Pancreas (tissue), 10 donors: ENCODE results near the gene CLPTM1L. TPM values are rescaled to one million over a fixed set of nuclear protein-coding genes. Genes with fewer than 3 reads are reported as not detected.

ENCODE experiments used
- ATAC-seq, 4 donors: fragments of 200-7000 bp; cut with Tn5 transposase; one replicate each; pipeline versions ENCODE4 v1.8.0 to v1.9.1; 2020; ENCODE audit warnings: mild to moderate bottlenecking in 4 of 4, moderate library complexity in 4 of 4
- DNase-seq, 6 donors: peaks; one replicate each; pipeline ENCODE4 v3.0.0-alpha.2; 2020
- FAIRE-seq: peaks from 2 replicates; lab custom pipeline; 2012; peaks lifted over from hg19 to GRCh38; lab: Jason Lieb, UNC
- H3K27ac ChIP-seq, 4 donors: fragments of 200-600 bp; sonication (generic); 1 replicate in 3 of 4; 2 replicates in 1 of 4; pipeline versions ENCODE4 v1.5.0 to v1.8.0; 2020
- H3K27me3 ChIP-seq, 4 donors: fragments of 200-600 bp; one replicate each; pipeline ENCODE4 v1.8.0; 2021
- H3K36me3 ChIP-seq, 3 donors: fragments of 200-600 bp; sonication (generic) in 1 of 3; one replicate each; pipeline versions ENCODE4 v1.5.0 to v1.8.0; 2020 to 2021
- H3K4me1 ChIP-seq, 3 donors: fragments of 200-600 bp; one replicate each; pipeline ENCODE4 v1.8.0; 2021
- H3K4me3 ChIP-seq, 4 donors: fragments of 200-600 bp; sonication (generic) in 2 of 4; one replicate each; pipeline versions ENCODE4 v1.5.0 to v1.8.0; 2020 to 2021
- H3K9me3 ChIP-seq, 4 donors: fragments of 200-600 bp; one replicate each; pipeline ENCODE4 v1.8.0; 2021
- WGBS, 2 donors: extraction: QIAGEN DNeasy Blood & Tissue Kit; methylation state at CpG; one replicate each; pipeline ENCODE4 v1.1.7; 2013; 5-methylcytosine and 5-hydroxymethylcytosine counted together
- intact Hi-C, 3 donors: fragments of 100-400 bp; cut with DNase I; formaldehyde crosslinking; loops; one replicate each; pipeline versions ENCODE4 v1.11.1 to v1.14.2; 2022
- polyA plus RNA-seq, 2 donors: library from polyadenylated mRNA; stranded (reverse); fragments of 200-250 nt; gene quantifications; one replicate each; pipeline ENCODE4 v1.2.3, GENCODE V29; 2013
- total RNA-seq, 6 donors: library from RNA; stranded (reverse); fragmentation: NEBNext Ultra II Directional in 4 of 6; extraction: Animal tissue kit (Norgen Biotek cat#: 25700) in 4 of 6; gene quantifications; one replicate each; pipeline versions ENCODE4 v1.2.1 to v1.2.4, GENCODE V29; 2021 to 2023
- TF ChIP-seq, protein P1 (sequence below), 4 donors: fragments of 200-600 bp; sonication (generic) in 3 of 4; IDR thresholded peaks; one replicate each; pipeline versions ENCODE4 v1.5.0 to v1.8.0; 2021; ENCODE audit warnings: antibody characterized with exemption in 4 of 4
- donor health status: healthy with polysubstance abuse.
- donor health status: DM: no; HTN: no; CAD: no; lungs with moderate emphysema.
- donor health status: DM: no; HTN: no; CAD: no.
- donor health status: control.
- donor health status: control.
- donor health status: Bipolar disorder and iron deficiency.
- donor health status: DM: yes; HTN: yes; CAD: no.
- donor health status: DM: no; HTN: no; CAD: no.
- donor health status: DM: no; HTN: no; CAD: no.
- donor health status: DM: yes; HTN: yes; CAD: no.

Gene CLPTM1L
- total and polyA plus RNA-seq, 8 donors = 39.5 to 63.0 (median 53.2) TPM

GRCh38 chr5:1380910-1381309 is 36.0 kb upstream of the CLPTM1L start:
- WGBS, 2 donors = 83 to 85% methylated on average over 12 of the region's 12 CpGs
- no peak for FAIRE-seq
- no peaks in the 10 kb centered on the region for H3K36me3 ChIP-seq
- no peak overlapping the region for H3K4me3 ChIP-seq
- ATAC-seq = no peak
- H3K4me1 ChIP-seq = no peaks in the 10 kb centered on the region
- no peaks in the 10 kb centered on the region for H3K9me3 ChIP-seq
- H3K27me3 ChIP-seq = no peaks in the 10 kb centered on the region
- H3K27ac ChIP-seq = no peak overlapping the region
- no peak for DNase-seq
- intact Hi-C loops = loop anchor here in 1 of 3 donors (10.0 kb wide), 1 partner anchor 264 kb away; no protein-coding TSS in a partner anchor
- TF ChIP-seq, protein P1, sequence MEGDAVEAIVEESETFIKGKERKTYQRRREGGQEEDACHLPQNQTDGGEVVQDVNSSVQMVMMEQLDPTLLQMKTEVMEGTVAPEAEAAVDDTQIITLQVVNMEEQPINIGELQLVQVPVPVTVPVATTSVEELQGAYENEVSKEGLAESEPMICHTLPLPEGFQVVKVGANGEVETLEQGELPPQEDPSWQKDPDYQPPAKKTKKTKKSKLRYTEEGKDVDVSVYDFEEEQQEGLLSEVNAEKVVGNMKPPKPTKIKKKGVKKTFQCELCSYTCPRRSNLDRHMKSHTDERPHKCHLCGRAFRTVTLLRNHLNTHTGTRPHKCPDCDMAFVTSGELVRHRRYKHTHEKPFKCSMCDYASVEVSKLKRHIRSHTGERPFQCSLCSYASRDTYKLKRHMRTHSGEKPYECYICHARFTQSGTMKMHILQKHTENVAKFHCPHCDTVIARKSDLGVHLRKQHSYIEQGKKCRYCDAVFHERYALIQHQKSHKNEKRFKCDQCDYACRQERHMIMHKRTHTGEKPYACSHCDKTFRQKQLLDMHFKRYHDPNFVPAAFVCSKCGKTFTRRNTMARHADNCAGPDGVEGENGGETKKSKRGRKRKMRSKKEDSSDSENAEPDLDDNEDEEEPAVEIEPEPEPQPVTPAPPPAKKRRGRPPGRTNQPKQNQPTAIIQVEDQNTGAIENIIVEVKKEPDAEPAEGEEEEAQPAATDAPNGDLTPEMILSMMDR (IDR thresholded peaks at IDR 0.05) = no peak

GRCh38 chr5:1380011-1380817 is 35.3 kb upstream of the CLPTM1L start:
- H3K9me3 ChIP-seq = no peaks in the 10 kb centered on the region
- no peaks in the 10 kb centered on the region for H3K4me1 ChIP-seq
- TF ChIP-seq, protein P1 (IDR thresholded peaks at IDR 0.05) = peak; percentile 41 to 75 (median 62)
- H3K27ac ChIP-seq = no peak overlapping the region
- peak overlapping the region in 2 of 4 donors; percentile 2 to 27 for H3K4me3 ChIP-seq
- peak in 4 of 6 donors; percentile 27 to 84 (median 51) for DNase-seq
- FAIRE-seq = no peak
- H3K36me3 ChIP-seq = no peaks in the 10 kb centered on the region
- ATAC-seq = peak; percentile 85 to 92 (median 90)
- intact Hi-C loops = loop anchor here in 1 of 3 donors (10.0 kb wide), 1 partner anchor 265 kb away; no protein-coding TSS in a partner anchor
- WGBS, 2 donors = 20 to 30% methylated on average over 17 to 34 of the region's 34 CpGs
- H3K27me3 ChIP-seq = no peaks in the 10 kb centered on the region

DNA sequence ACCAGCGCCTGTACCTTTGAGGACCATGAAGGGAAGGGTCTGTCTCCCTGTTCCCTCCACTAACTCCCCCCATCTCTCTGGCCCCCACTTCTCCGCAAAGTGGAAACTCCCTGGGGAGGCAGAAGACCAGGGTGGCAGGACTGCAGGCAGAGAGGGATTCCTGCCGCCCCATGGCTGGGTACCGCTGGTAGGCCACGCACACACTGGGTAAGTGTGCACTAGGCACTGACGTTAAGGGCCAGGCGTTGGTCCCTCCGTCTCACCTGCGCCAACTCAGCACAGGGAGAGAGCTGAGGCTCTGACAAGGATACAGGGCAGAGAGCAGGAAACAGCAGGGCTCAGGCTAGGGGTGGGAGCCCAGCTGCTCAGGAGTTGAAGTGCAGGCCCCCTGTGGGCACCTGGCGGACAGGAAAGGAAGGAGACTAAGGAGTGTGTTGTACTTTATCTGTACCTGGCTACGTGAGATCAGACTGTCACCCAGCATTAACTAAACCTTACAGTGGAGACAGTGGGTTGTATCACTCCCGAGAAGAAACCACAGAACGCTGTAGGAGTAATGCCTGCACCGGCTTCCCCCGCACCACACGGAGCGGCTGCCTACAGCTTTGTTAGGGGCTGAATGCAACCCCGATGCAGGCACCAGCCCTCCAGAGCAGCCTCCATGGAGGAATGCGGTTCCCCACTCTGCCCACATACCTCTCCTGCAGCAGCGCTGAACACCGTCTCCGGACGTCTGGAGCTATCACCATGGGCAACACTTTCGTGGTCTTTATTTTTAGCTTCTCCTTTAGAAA is 34.2 kb upstream of the CLPTM1L start:
- H3K27ac ChIP-seq = no peak overlapping the region
- FAIRE-seq (no peak), ATAC-seq (no peak), DNase-seq (no peak)
- no peak overlapping the region for H3K4me3 ChIP-seq
- H3K27me3 ChIP-seq = no peaks in the 10 kb centered on the region
- TF ChIP-seq, protein P1 (IDR thresholded peaks at IDR 0.05) = no peak
- intact Hi-C loops = no loop called here
- no peaks in the 10 kb centered on the region for H3K4me1 ChIP-seq
- no peaks in the 10 kb centered on the region for H3K9me3 ChIP-seq
- no peaks in the 10 kb centered on the region for H3K36me3 ChIP-seq
- 80 to 85% methylated on average over 24 of the region's 24 CpGs for WGBS, 2 donors

DNA sequence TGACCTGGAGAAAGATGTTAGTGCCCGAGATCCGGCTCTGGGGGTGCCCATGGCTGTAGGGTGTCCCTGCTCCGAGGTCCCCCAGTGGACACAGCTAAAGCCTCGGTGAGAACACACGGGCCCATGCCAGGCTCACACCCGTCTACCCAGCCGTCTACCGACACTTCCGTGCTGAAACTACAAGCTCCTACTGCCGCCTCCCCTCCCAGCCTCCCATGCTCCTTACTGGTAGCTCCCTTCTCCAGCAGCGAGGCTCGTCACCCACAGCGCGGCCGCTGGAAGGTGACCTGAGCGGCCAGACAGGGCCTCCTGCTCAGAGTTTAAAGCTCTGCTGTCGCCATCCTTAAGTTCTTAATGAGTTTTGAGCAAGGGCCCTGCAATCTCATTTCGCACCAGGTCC is 33.2 kb upstream of the CLPTM1L start:
- DNase-seq (no peak), ATAC-seq (no peak), FAIRE-seq (no peak)
- Histone ChIP-seq H3K4me1 (no peaks in the 10 kb centered on the region), H3K9me3 (no peaks in the 10 kb centered on the region), H3K27ac (no peak overlapping the region), H3K4me3 (no peak overlapping the region), H3K27me3 (no peaks in the 10 kb centered on the region), H3K36me3 (no peaks in the 10 kb centered on the region)
- intact Hi-C loops = no loop called here
- WGBS, 2 donors = 75 to 88% methylated on average over 18 of the region's 18 CpGs
- TF ChIP-seq, protein P1 (IDR thresholded peaks at IDR 0.05) = no peak
